Measurements from ENCODE around the gene TKTL1. TPM values are rescaled to one million over a fixed set of nuclear protein-coding genes. Genes with fewer than 3 reads are reported as not detected.
A peak's percentile ranks its signal among the peaks of the same experiment; 100 is the strongest.

TKTL1 gene
- total and polyA plus RNA-seq, 2 of the 4 experiments (the other 2 are of a cell fraction) = not detected

GRCh38 chrX:154332561-154332960 lies 37.0 kb downstream of the TKTL1 start:
- Histone ChIP-seq H3K9me1 (ENCODE audit: insufficient read depth, low read length) (no peaks in the 10 kb centered on the region), H3K14ac (replicated peaks; ENCODE audit: low read depth, low read length) (no peak overlapping the region), H2BK20ac (ENCODE audit: low read depth, low read length) (no peak overlapping the region), H4K91ac (ENCODE audit: insufficient read depth, low read depth, low read length) (no peak overlapping the region), H2AFZ (replicated peaks; ENCODE audit: low read length, poor library complexity) (no peak overlapping the region), H3K9me3 (ENCODE audit: control insufficient read depth, insufficient read depth, low read length) (peaks cover 2% of the 10 kb centered on the region; the same call in 1 of the 2 replicates), H3K27ac (ENCODE audit: insufficient read depth, low read length) (no peak overlapping the region), H3K4me2 (ENCODE audit: low read depth, low read length) (no peak overlapping the region), H4K20me1 (ENCODE audit: insufficient read depth, low read length) (no peaks in the 10 kb centered on the region; the same call in 1 of the 2 replicates), H3K9ac (ENCODE audit: low read depth, low read length) (no peak overlapping the region), H3K79me1 (ENCODE audit: low read depth in 1 of 2, low read length in 2 of 2) (no peaks in the 10 kb centered on the region), H3K4me1 (ENCODE audit: control insufficient read depth, insufficient read depth, low read length) (peaks cover 1% of the 10 kb centered on the region; the same call in 1 of the 2 replicates), H2AK5ac (ENCODE audit: low read depth, low read length) (no peak overlapping the region), H2BK15ac (ENCODE audit: low read depth, low read length) (no peak overlapping the region), H3K4me3 (ENCODE audit: insufficient read depth, low read depth, low read length) (no peak overlapping the region), H4K5ac (ENCODE audit: low read depth, low read length) (no peak overlapping the region), H4K8ac (ENCODE audit: low read depth in 2 of 2, low read length in 2 of 2) (no peak overlapping the region), H2BK120ac (ENCODE audit: low read depth, low read length) (no peak overlapping the region), H3K4ac (ENCODE audit: low read depth, low read length) (no peak overlapping the region), H3K36me3 (ENCODE audit: control insufficient read depth, insufficient read depth, low read length) (no peaks in the 10 kb centered on the region), H3K18ac (ENCODE audit: low read depth, low read length) (no peak overlapping the region), H3K56ac (ENCODE audit: extremely low read depth, insufficient read depth, low read length) (no peak overlapping the region), H3K27me3 (ENCODE audit: control insufficient read depth, insufficient read depth, low read length) (peaks cover 22% of the 10 kb centered on the region), H2AK9ac (replicated peaks; ENCODE audit: low read depth, low read length, poor library complexity) (peak overlapping the region; percentile 5), H2BK5ac (ENCODE audit: low read depth, low read length, poor library complexity, severe bottlenecking) (no peak overlapping the region), H3K23ac (ENCODE audit: low read depth, low read length) (no peak overlapping the region)
- ChIA-PET POLR2A (ENCODE audit: unreplicated experiment) (no interaction called here), CTCF (interaction anchor here (0.5 kb wide), 1 partner anchor 185 kb away, joined by 4 read pairs; no protein-coding TSS in a partner anchor)
- in situ Hi-C loops (cut with MboI; ENCODE audit: low sequenced_read_pairs) (no loop called here), intact Hi-C loops (cut with micrococcal nuclease) (no loop called here), dilution Hi-C loops (cut with HindIII; ENCODE audit: low sequenced_read_pairs, unreplicated experiment) (no loop called here)
- TF ChIP-seq RAD21 (IDR thresholded peaks at IDR 0.05; ENCODE audit: low read length) (no peak), POLR2A (IDR thresholded peaks at IDR 0.05; ENCODE audit: low read depth, low read length) (no peak), SMC3 (IDR thresholded peaks at IDR 0.05; ENCODE audit: low read depth, low read length) (no peak), FOS (IDR thresholded peaks at IDR 0.05; ENCODE audit: low read depth, low read length) (no peak), MXI1 (IDR thresholded peaks at IDR 0.05; ENCODE audit: borderline replicate concordance, low read depth, low read length) (no peak), MAFK (IDR thresholded peaks at IDR 0.05; ENCODE audit: low read depth, low read length) (no peak), CEBPB (IDR thresholded peaks at IDR 0.05; ENCODE audit: low read depth, low read length) (no peak), BHLHE40 (IDR thresholded peaks at IDR 0.05; ENCODE audit: low read depth, low read length) (no peak), CHD1 (IDR thresholded peaks at IDR 0.05; ENCODE audit: low read depth, low read length) (no peak), MAZ (IDR thresholded peaks at IDR 0.05; ENCODE audit: borderline replicate concordance, low read depth, low read length) (no peak), CTCF (conservative IDR thresholded peaks at IDR 0.05; ENCODE audit: low read depth, low read length) (no peak), RCOR1 (IDR thresholded peaks at IDR 0.05; ENCODE audit: insufficient replicate concordance, low read length) (no peak), NFE2L2 (IDR thresholded peaks at IDR 0.05; ENCODE audit: low read depth, low read length) (no peak)
- TF ChIP-seq, protein P1, sequence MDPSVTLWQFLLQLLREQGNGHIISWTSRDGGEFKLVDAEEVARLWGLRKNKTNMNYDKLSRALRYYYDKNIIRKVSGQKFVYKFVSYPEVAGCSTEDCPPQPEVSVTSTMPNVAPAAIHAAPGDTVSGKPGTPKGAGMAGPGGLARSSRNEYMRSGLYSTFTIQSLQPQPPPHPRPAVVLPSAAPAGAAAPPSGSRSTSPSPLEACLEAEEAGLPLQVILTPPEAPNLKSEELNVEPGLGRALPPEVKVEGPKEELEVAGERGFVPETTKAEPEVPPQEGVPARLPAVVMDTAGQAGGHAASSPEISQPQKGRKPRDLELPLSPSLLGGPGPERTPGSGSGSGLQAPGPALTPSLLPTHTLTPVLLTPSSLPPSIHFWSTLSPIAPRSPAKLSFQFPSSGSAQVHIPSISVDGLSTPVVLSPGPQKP (IDR thresholded peaks at IDR 0.05; ENCODE audit: borderline replicate concordance, low read depth, low read length) = no peak
- TF ChIP-seq, protein P2, sequence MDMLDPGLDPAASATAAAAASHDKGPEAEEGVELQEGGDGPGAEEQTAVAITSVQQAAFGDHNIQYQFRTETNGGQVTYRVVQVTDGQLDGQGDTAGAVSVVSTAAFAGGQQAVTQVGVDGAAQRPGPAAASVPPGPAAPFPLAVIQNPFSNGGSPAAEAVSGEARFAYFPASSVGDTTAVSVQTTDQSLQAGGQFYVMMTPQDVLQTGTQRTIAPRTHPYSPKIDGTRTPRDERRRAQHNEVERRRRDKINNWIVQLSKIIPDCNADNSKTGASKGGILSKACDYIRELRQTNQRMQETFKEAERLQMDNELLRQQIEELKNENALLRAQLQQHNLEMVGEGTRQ (IDR thresholded peaks at IDR 0.05; ENCODE audit: low read depth, low read length) = no peak
- DNase-seq (no peak), ATAC-seq (ENCODE audit: low read depth) (no peak)
- no TSS peak for BruUV-seq (replicated peaks)
- 87% methylated on average over 10 of the region's 29 CpGs; no CpG with 5 or more reads in 1 of the 2 experiments for WGBS, 2 experiments (ENCODE audit: extremely low coverage in 2 of 2, insufficient read length in 1 of 2)
